Upper lobe of right lung (tissue), 1 donor: ENCODE measurements around the gene FAM90A26. TPM values are rescaled to one million over a fixed set of nuclear protein-coding genes. Genes with fewer than 3 reads are reported as not detected.
A peak's percentile ranks its signal among the peaks of the same experiment; 100 is the strongest.
"Not testable (repeated sequence)": the region's sequence is repeated elsewhere in the genome, so short reads cannot be mapped to it uniquely, and the experiment has no call there.

Source experiments
- ATAC-seq: fragments of 200-7000 bp; cut with Tn5 transposase; one replicate; pipeline ENCODE4 v1.9.1; 2020; ENCODE audit warnings: mild to moderate bottlenecking, moderate library complexity
- DNase-seq: peaks from one replicate; pipeline ENCODE4 v3.0.0-alpha.2; 2020
- H3K27ac ChIP-seq: fragments of 200-600 bp; one replicate; pipeline ENCODE4 v1.8.0; 2022
- H3K27me3 ChIP-seq: fragments of 200-600 bp; one replicate; pipeline ENCODE4 v1.8.0; 2022; ENCODE audit warnings: mild to moderate bottlenecking
- H3K36me3 ChIP-seq: fragments of 200-600 bp; one replicate; pipeline ENCODE4 v1.8.0; 2022
- H3K4me1 ChIP-seq: fragments of 200-600 bp; one replicate; pipeline ENCODE4 v1.8.0; 2022
- H3K4me3 ChIP-seq: fragments of 200-600 bp; one replicate; pipeline ENCODE4 v1.8.0; 2022; ENCODE audit warnings: mild to moderate bottlenecking
- H3K9me3 ChIP-seq: fragments of 200-600 bp; one replicate; pipeline ENCODE4 v1.8.0; 2022
- CTCF ChIP-seq: fragments of 200-600 bp; IDR thresholded peaks from one replicate; pipeline ENCODE4 v1.8.0; 2022; ENCODE audit warnings: antibody characterized with exemption
- intact Hi-C: fragments of 100-400 bp; cut with DNase I; formaldehyde crosslinking; loops from one replicate; pipeline ENCODE4 v1.11.0; 2022
- long read RNA-seq: library from polyadenylated mRNA; unstranded; transcript quantifications from one replicate; pipeline ENCODE4 v2.0.0, GENCODE V29; 2021
- total RNA-seq: library from RNA; stranded (reverse); fragmentation: NEBNext Ultra II Directional; extraction: Animal tissue kit (Norgen Biotek cat#: 25700); gene quantifications from one replicate; pipeline ENCODE4 v1.2.1, GENCODE V29; 2021
- donor health status: DM: no; HTN: yes; CAD: no; lungs with severe emphysema.

The FAM90A26 gene
- not detected for total RNA-seq
- long read RNA-seq: 0 reads

GRCh38 chr4:9169791-9170459 is at the start of gene FAM90A26:
TSS of gene FAM90A26 (plus strand) at chr4:9170409. CDS start at chr4:9173173, 2,764 bp downstream.
- DNase-seq, ATAC-seq, intact Hi-C loops: not testable (repeated sequence)

GRCh38 chr4:9122711-9123110 is 47.5 kb upstream of the FAM90A26 start:
- H3K27me3 ChIP-seq, H3K4me3 ChIP-seq, ATAC-seq, intact Hi-C loops, H3K36me3 ChIP-seq, H3K27ac ChIP-seq, DNase-seq, H3K9me3 ChIP-seq: not testable (repeated sequence)
- peaks cover 12% of the 10 kb centered on the region for H3K4me1 ChIP-seq

More at GRCh38 chr4:9169791-9170459, at the start of gene FAM90A26:
- not testable (repeated sequence) for H3K4me3 ChIP-seq, H3K27ac ChIP-seq, H3K9me3 ChIP-seq, H3K27me3 ChIP-seq, H3K4me1 ChIP-seq, H3K36me3 ChIP-seq

- ATAC-seq: peak; percentile 71
- H3K36me3 ChIP-seq, H3K4me3 ChIP-seq, H3K27me3 ChIP-seq, intact Hi-C loops, H3K9me3 ChIP-seq, H3K27ac ChIP-seq, DNase-seq: not testable (repeated sequence)
- peaks cover 12% of the 10 kb centered on the region for H3K4me1 ChIP-seq
- TF ChIP-seq CTCF: peak; percentile 93
Observed at GRCh38 chr4:9123572-9124007, 46.6 kb upstream of the FAM90A26 start.

- intact Hi-C loops, H3K4me3 ChIP-seq, H3K36me3 ChIP-seq, ATAC-seq, H3K9me3 ChIP-seq, H3K27ac ChIP-seq, DNase-seq: not testable (repeated sequence)
- Histone ChIP-seq H3K27me3 (peaks cover 12% of the 10 kb centered on the region), H3K4me1 (peaks cover 12% of the 10 kb centered on the region)
Observed at GRCh38 chr4:9125601-9126161, 44.5 kb upstream of the FAM90A26 start.

GRCh38 chr4:9131420-9131819 is 38.8 kb upstream of the FAM90A26 start:
- H3K4me1 ChIP-seq, H3K36me3 ChIP-seq, H3K4me3 ChIP-seq, intact Hi-C loops, H3K9me3 ChIP-seq, H3K27ac ChIP-seq, DNase-seq, ATAC-seq: not testable (repeated sequence)
- H3K27me3 ChIP-seq: peaks cover 12% of the 10 kb centered on the region

- H3K36me3 ChIP-seq, intact Hi-C loops, H3K4me3 ChIP-seq, H3K9me3 ChIP-seq, H3K4me1 ChIP-seq, ATAC-seq, H3K27ac ChIP-seq, DNase-seq: not testable (repeated sequence)
- peaks cover 12% of the 10 kb centered on the region for H3K27me3 ChIP-seq
Observed at GRCh38 chr4:9132849-9133248, 37.4 kb upstream of the FAM90A26 start.

- H3K4me3 ChIP-seq, H3K4me1 ChIP-seq, H3K36me3 ChIP-seq, H3K9me3 ChIP-seq, ATAC-seq, H3K27ac ChIP-seq, DNase-seq, intact Hi-C loops: not testable (repeated sequence)
- H3K27me3 ChIP-seq: peaks cover 12% of the 10 kb centered on the region
Observed at GRCh38 chr4:9134011-9134410, 36.2 kb upstream of the FAM90A26 start.

GRCh38 chr4:9134556-9134955 is 35.7 kb upstream of the FAM90A26 start:
- ATAC-seq, DNase-seq, H3K4me1 ChIP-seq, H3K36me3 ChIP-seq, H3K27me3 ChIP-seq, H3K4me3 ChIP-seq, H3K27ac ChIP-seq, H3K9me3 ChIP-seq, intact Hi-C loops: not testable (repeated sequence)

- intact Hi-C loops, ATAC-seq, DNase-seq, H3K4me3 ChIP-seq, H3K27ac ChIP-seq, H3K27me3 ChIP-seq, H3K36me3 ChIP-seq, H3K9me3 ChIP-seq, H3K4me1 ChIP-seq: not testable (repeated sequence)
Observed at GRCh38 chr4:9141050-9141449, 29.2 kb upstream of the FAM90A26 start.

- H3K27ac ChIP-seq, H3K4me1 ChIP-seq, H3K9me3 ChIP-seq, intact Hi-C loops, H3K27me3 ChIP-seq, H3K4me3 ChIP-seq, ATAC-seq, DNase-seq, H3K36me3 ChIP-seq: not testable (repeated sequence)
Observed at GRCh38 chr4:9142786-9143185, 27.4 kb upstream of the FAM90A26 start.
